BLaER1 treated with 17β-estradiol and CSF1 and Interleukin-3, amounts not matched to agents 10 nM and 100 nM (cell line): Measurements from ENCODE around the gene ADAMTS17.
A peak's percentile ranks its signal among the peaks of the same experiment; 100 is the strongest.
"Not testable (repeated sequence)": the region's sequence is repeated elsewhere in the genome, so short reads cannot be mapped to it uniquely, and the experiment has no call there.

ENCODE experiments used
- H3K27ac ChIP-seq, 11 experiments: shearing (Covaris generic); formaldehyde crosslinking; 2 replicates each; pipeline ENCODE4 v1.8.1; 2022
- H3K27me3 ChIP-seq, 11 experiments: shearing (Covaris generic); formaldehyde crosslinking; 2 replicates each; pipeline ENCODE4 v1.8.1; 2022
- H3K36me3 ChIP-seq, 11 experiments: shearing (Covaris generic); formaldehyde crosslinking; 2 replicates each; pipeline ENCODE4 v1.8.1; 2022
- H3K4me1 ChIP-seq, 10 experiments: shearing (Covaris generic); formaldehyde crosslinking; 2 replicates each; pipeline ENCODE4 v1.8.1; 2022
- H3K4me2 ChIP-seq, 11 experiments: shearing (Covaris generic); formaldehyde crosslinking; 2 replicates each; pipeline ENCODE4 v1.8.1; 2022
- H3K4me3 ChIP-seq, 10 experiments: shearing (Covaris generic); formaldehyde crosslinking; 2 replicates each; pipeline ENCODE4 v1.8.1; 2022
- H3K9ac ChIP-seq, 11 experiments: shearing (Covaris generic); formaldehyde crosslinking; 2 replicates each; pipeline ENCODE4 v1.8.1; 2022
- H3K9me3 ChIP-seq, 11 experiments: shearing (Covaris generic); formaldehyde crosslinking; replicated peaks in 1 of 11; 2 replicates each; pipeline ENCODE4 v1.8.1; 2022
- H4K20me1 ChIP-seq, 11 experiments: shearing (Covaris generic); formaldehyde crosslinking; 2 replicates each; pipeline ENCODE4 v1.8.1; 2022
- Cebpa-rat ChIP-seq, 11 experiments: shearing (Covaris generic); IDR thresholded peaks; 2 replicates each; pipeline ENCODE4 v1.8.1; 2022

The ADAMTS17 gene

GRCh38 chr15:100343251-100343650, 1.5 kb upstream of the ADAMTS17 start:
- H3K36me3 ChIP-seq = no peaks in the 10 kb centered on the region
- no peak overlapping the region for H3K4me3 ChIP-seq
- H3K9me3 ChIP-seq = no peaks in the 10 kb centered on the region
- peaks cover 0 to 20% (median 12%) of the 10 kb centered on the region in 11 experiments; a peak in 12 of 22 replicates for H4K20me1 ChIP-seq
- no peak overlapping the region for H3K9ac ChIP-seq
- H3K27ac ChIP-seq = no peak overlapping the region
- H3K4me1 ChIP-seq = peaks cover 0 to 24% (median 8%) of the 10 kb centered on the region in 10 experiments; a peak in 11 of 20 replicates
- H3K27me3 ChIP-seq = peaks cover 22 to 42% (median 32%) of the 10 kb centered on the region in 11 experiments
- H3K4me2 ChIP-seq = no peak overlapping the region
- no peak for TF ChIP-seq Cebpa-rat (IDR thresholded peaks at IDR 0.05)

GRCh38 chr15:100341239-100341749, 481 bp downstream of the ADAMTS17 start:
- Histone ChIP-seq H4K20me1 (peaks cover 0 to 27% (median 12%) of the 10 kb centered on the region in 11 experiments; a peak in 12 of 22 replicates), H3K4me3 (peak overlapping the region; percentile 69 to 83 (median 76)), H3K27me3 (peaks cover 22 to 42% (median 32%) of the 10 kb centered on the region in 11 experiments), H3K36me3 (no peaks in the 10 kb centered on the region), H3K9ac (peak overlapping the region; percentile 50 to 79 (median 67)), H3K4me1 (peaks cover 0 to 23% (median 8%) of the 10 kb centered on the region in 10 experiments; a peak in 11 of 20 replicates), H3K27ac (peak overlapping the region in 1 of 11 experiments; percentile 12; a peak in 2 of 22 replicates), H3K4me2 (peak overlapping the region; percentile 92 to 100 (median 98)), H3K9me3 (no peaks in the 10 kb centered on the region)
- TF ChIP-seq Cebpa-rat (IDR thresholded peaks at IDR 0.05) = no peak

GRCh38 chr15:100340721-100341238, 995 bp downstream of the ADAMTS17 start:
- Histone ChIP-seq H3K27ac (no peak overlapping the region; a peak in 1 of 22 replicates), H3K9ac (peak overlapping the region in 6 of 11 experiments; percentile 50 to 77 (median 72); a peak in 12 of 22 replicates), H3K4me3 (peak overlapping the region; percentile 69 to 83 (median 76)), H3K9me3 (no peaks in the 10 kb centered on the region), H3K27me3 (peaks cover 22 to 42% (median 32%) of the 10 kb centered on the region in 11 experiments), H3K4me2 (peak overlapping the region; percentile 92 to 100 (median 98)), H3K4me1 (peaks cover 0 to 18% (median 8%) of the 10 kb centered on the region in 10 experiments; a peak in 11 of 20 replicates), H3K36me3 (no peaks in the 10 kb centered on the region), H4K20me1 (peaks cover 0 to 27% (median 12%) of the 10 kb centered on the region in 11 experiments; a peak in 12 of 22 replicates)
- no peak for TF ChIP-seq Cebpa-rat (IDR thresholded peaks at IDR 0.05)

GRCh38 chr15:100339999-100340398, 1.8 kb downstream of the ADAMTS17 start:
- Histone ChIP-seq H3K9ac (no peak overlapping the region), H3K27ac (no peak overlapping the region), H3K36me3 (no peaks in the 10 kb centered on the region), H3K4me3 (no peak overlapping the region), H3K4me2 (peak overlapping the region in 1 of 11 experiments; percentile 98; a peak in 1 of 22 replicates), H3K27me3 (peaks cover 22 to 42% (median 32%) of the 10 kb centered on the region in 11 experiments), H3K4me1 (peaks cover 0 to 13% (median 7%) of the 10 kb centered on the region in 10 experiments; a peak in 11 of 20 replicates), H3K9me3 (no peaks in the 10 kb centered on the region), H4K20me1 (peaks cover 0 to 27% (median 12%) of the 10 kb centered on the region in 11 experiments; a peak in 12 of 22 replicates)
- TF ChIP-seq Cebpa-rat (IDR thresholded peaks at IDR 0.05) = no peak

GRCh38 chr15:100339451-100339850, 2.3 kb downstream of the ADAMTS17 start:
- peaks cover 0 to 27% (median 12%) of the 10 kb centered on the region in 11 experiments; a peak in 12 of 22 replicates for H4K20me1 ChIP-seq
- not testable (repeated sequence) for H3K36me3 ChIP-seq, H3K9me3 ChIP-seq, H3K4me3 ChIP-seq, H3K9ac ChIP-seq, H3K27ac ChIP-seq
- H3K4me2 ChIP-seq = 0 out of 22 replicates have a peak overlapping the region, but pooled peaks of 1 of the 11 experiments have one; percentile 98
- H3K27me3 ChIP-seq = peaks cover 22 to 42% (median 32%) of the 10 kb centered on the region in 11 experiments
- H3K4me1 ChIP-seq = peaks cover 0 to 13% (median 6%) of the 10 kb centered on the region in 10 experiments; a peak in 11 of 20 replicates

- Histone ChIP-seq H3K9ac (no peak overlapping the region), H3K4me2 (no peak overlapping the region), H3K36me3 (no peaks in the 10 kb centered on the region), H4K20me1 (peaks cover 0 to 27% (median 12%) of the 10 kb centered on the region in 11 experiments; a peak in 12 of 22 replicates), H3K27ac (no peak overlapping the region), H3K4me1 (peaks cover 0 to 13% (median 6%) of the 10 kb centered on the region in 10 experiments; a peak in 10 of 20 replicates), H3K9me3 (no peaks in the 10 kb centered on the region), H3K4me3 (no peak overlapping the region), H3K27me3 (peaks cover 22 to 42% (median 32%) of the 10 kb centered on the region in 11 experiments)
- TF ChIP-seq Cebpa-rat (IDR thresholded peaks at IDR 0.05) = no peak
Measured at GRCh38 chr15:100338971-100339444, 2.8 kb downstream of the ADAMTS17 start.

GRCh38 chr15:100338247-100338646, 3.5 kb downstream of the ADAMTS17 start:
- Histone ChIP-seq H3K36me3 (no peaks in the 10 kb centered on the region), H3K4me3 (no peak overlapping the region), H3K27ac (no peak overlapping the region), H3K27me3 (peaks cover 22 to 41% (median 32%) of the 10 kb centered on the region in 11 experiments), H3K4me1 (peaks cover 0 to 13% (median 6%) of the 10 kb centered on the region in 10 experiments; a peak in 10 of 20 replicates), H4K20me1 (peaks cover 0 to 27% (median 12%) of the 10 kb centered on the region in 11 experiments; a peak in 12 of 22 replicates), H3K4me2 (no peak overlapping the region), H3K9me3 (no peaks in the 10 kb centered on the region), H3K9ac (no peak overlapping the region)
- TF ChIP-seq Cebpa-rat (IDR thresholded peaks at IDR 0.05) = no peak

GRCh38 chr15:100337096-100338044, 4.4 kb downstream of the ADAMTS17 start:
- Histone ChIP-seq H3K9ac (no peak overlapping the region), H3K4me3 (no peak overlapping the region), H3K27ac (no peak overlapping the region), H3K27me3 (peaks cover 22 to 32% (median 26%) of the 10 kb centered on the region in 11 experiments), H3K4me1 (peaks cover 0 to 11% (median 6%) of the 10 kb centered on the region in 10 experiments; a peak in 10 of 20 replicates), H4K20me1 (peaks cover 0 to 27% (median 12%) of the 10 kb centered on the region in 11 experiments; a peak in 12 of 22 replicates), H3K36me3 (no peaks in the 10 kb centered on the region), H3K4me2 (no peak overlapping the region), H3K9me3 (no peaks in the 10 kb centered on the region)
- no peak for TF ChIP-seq Cebpa-rat (IDR thresholded peaks at IDR 0.05)
